ENCODE results near the gene SARNP. TPM values are rescaled to one million over a fixed set of nuclear protein-coding genes. Genes with fewer than 3 reads are reported as not detected.

SARNP gene
- total RNA-seq, 1 experiment from 2014 or later = 73.8 TPM

DNA sequence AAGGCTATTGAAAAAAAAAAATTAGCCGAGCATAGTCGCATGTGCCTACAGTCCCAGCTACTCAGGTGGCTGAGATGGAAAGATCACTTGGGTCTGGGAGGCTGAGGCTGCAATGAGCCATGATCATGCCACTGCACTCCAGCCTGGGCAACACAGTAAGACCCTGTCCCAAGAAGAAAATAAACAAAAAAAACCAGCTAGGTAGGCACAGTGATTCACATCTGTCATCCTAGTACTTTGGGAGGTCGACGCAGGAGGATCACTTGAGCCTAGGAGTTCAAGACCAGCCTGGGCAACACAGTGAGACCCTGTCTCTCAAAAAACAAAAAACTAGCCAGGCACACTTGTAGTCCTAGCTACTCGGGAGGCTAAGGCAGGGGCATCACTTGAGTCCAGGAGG is 8.2 kb downstream of the SARNP start:
- H3K36me3 Mint-ChIP-seq (ENCODE audit: insufficient read depth, unreplicated experiment) = peaks cover 50% of the 10 kb centered on the region
- no peak overlapping the region for H3K27ac Mint-ChIP-seq (ENCODE audit: unreplicated experiment)

DNA sequence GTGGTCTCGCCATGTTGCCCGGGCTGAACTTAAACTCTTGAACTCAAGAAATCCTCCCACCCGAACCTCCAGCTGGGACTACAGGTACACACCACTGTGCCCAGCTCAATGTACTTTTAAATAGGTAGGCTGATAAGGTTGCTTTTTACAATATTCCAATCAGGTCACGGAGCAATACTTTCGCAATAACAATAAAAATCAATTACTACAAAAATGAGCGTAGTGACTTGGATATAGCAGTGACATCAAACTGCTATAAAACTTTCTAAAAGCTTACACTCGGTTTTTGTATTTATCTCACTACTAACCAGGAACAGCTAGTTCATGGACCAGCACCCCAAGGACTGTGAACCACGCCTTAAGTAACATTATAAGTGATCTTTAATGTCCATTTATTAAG is 10.5 kb downstream of the SARNP start:
- intact Hi-C loops (cut with micrococcal nuclease; ENCODE audit: unreplicated experiment) = no loop called here
- no peak for DNase-seq
- Mint-ChIP-seq H3K4me1 (ENCODE audit: low read depth, unreplicated experiment) (peaks cover 9% of the 10 kb centered on the region), H3K4me3 (ENCODE audit: low read depth, unreplicated experiment) (no peak overlapping the region), H3K36me3 (ENCODE audit: insufficient read depth, unreplicated experiment) (peaks cover 43% of the 10 kb centered on the region), H3K27ac (ENCODE audit: unreplicated experiment) (no peak overlapping the region), H3K27me3 (ENCODE audit: unreplicated experiment) (no peaks in the 10 kb centered on the region), H3K9me3 (ENCODE audit: low read depth, unreplicated experiment) (no peaks in the 10 kb centered on the region)
- CTCF ChIA-PET = interaction anchor here (0.7 kb wide), 1 partner anchor 892 kb away, joined by 4 read pairs; no protein-coding TSS in a partner anchor
- TF ChIP-seq, protein P1, sequence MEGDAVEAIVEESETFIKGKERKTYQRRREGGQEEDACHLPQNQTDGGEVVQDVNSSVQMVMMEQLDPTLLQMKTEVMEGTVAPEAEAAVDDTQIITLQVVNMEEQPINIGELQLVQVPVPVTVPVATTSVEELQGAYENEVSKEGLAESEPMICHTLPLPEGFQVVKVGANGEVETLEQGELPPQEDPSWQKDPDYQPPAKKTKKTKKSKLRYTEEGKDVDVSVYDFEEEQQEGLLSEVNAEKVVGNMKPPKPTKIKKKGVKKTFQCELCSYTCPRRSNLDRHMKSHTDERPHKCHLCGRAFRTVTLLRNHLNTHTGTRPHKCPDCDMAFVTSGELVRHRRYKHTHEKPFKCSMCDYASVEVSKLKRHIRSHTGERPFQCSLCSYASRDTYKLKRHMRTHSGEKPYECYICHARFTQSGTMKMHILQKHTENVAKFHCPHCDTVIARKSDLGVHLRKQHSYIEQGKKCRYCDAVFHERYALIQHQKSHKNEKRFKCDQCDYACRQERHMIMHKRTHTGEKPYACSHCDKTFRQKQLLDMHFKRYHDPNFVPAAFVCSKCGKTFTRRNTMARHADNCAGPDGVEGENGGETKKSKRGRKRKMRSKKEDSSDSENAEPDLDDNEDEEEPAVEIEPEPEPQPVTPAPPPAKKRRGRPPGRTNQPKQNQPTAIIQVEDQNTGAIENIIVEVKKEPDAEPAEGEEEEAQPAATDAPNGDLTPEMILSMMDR (IDR thresholded peaks at IDR 0.05; ENCODE audit: unreplicated experiment) = no peak
- BruUV-seq (replicated peaks) = no TSS peak

More for the DNA sequence above, 8.2 kb downstream of the SARNP start:
- BruUV-seq (replicated peaks) = no TSS peak
- CTCF ChIA-PET = interaction anchor here (0.7 to 1.4 kb wide), 2 partner anchors 11 to 335 kb away, joined by 3 read pairs; no protein-coding TSS in a partner anchor
- no peak for DNase-seq
- TF ChIP-seq, protein P1 (IDR thresholded peaks at IDR 0.05; ENCODE audit: unreplicated experiment) = no peak
- peaks cover 24% of the 10 kb centered on the region for H3K4me1 Mint-ChIP-seq (ENCODE audit: low read depth, unreplicated experiment)
- no peaks in the 10 kb centered on the region for H3K9me3 Mint-ChIP-seq (ENCODE audit: low read depth, unreplicated experiment)
- intact Hi-C loops (cut with micrococcal nuclease; ENCODE audit: unreplicated experiment) = no loop called here
- no peak overlapping the region for H3K4me3 Mint-ChIP-seq (ENCODE audit: low read depth, unreplicated experiment)
- no peaks in the 10 kb centered on the region for H3K27me3 Mint-ChIP-seq (ENCODE audit: unreplicated experiment)

DNA sequence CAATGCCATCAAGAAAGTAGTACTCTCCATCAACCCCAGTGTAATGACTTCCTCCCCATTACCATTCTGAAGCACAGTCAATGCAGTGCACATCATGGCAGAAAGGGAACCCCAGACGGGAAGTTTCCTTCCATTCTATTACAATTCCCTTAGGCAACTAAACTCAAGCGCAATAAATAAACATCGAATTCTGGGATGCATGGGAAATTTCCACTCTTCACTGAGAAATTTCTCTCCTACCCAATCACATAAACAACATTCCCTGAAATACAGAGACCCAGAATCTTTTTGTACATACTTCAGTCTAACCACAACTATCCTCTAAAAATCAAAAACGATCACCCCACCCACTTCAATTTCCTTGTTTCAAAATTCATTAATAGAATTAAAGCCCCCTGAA is 20.0 kb downstream of the SARNP start:
- Mint-ChIP-seq H3K4me3 (ENCODE audit: low read depth, unreplicated experiment) (no peak overlapping the region), H3K27ac (ENCODE audit: unreplicated experiment) (no peak overlapping the region), H3K4me1 (ENCODE audit: low read depth, unreplicated experiment) (peaks cover 10% of the 10 kb centered on the region), H3K36me3 (ENCODE audit: insufficient read depth, unreplicated experiment) (peaks cover 48% of the 10 kb centered on the region), H3K27me3 (ENCODE audit: unreplicated experiment) (no peaks in the 10 kb centered on the region), H3K9me3 (ENCODE audit: low read depth, unreplicated experiment) (no peaks in the 10 kb centered on the region)
- CTCF ChIA-PET = interaction anchor here (2.1 kb wide), 1 partner anchor 59 kb away, joined by 7 read pairs; no protein-coding TSS in a partner anchor
- DNase-seq = no peak
- no TSS peak for BruUV-seq (replicated peaks)
- intact Hi-C loops (cut with micrococcal nuclease; ENCODE audit: unreplicated experiment) = loop anchor here (5.0 kb wide), 1 partner anchor 60 kb away; no protein-coding TSS in a partner anchor
- TF ChIP-seq, protein P1 (IDR thresholded peaks at IDR 0.05; ENCODE audit: unreplicated experiment) = no peak

DNA sequence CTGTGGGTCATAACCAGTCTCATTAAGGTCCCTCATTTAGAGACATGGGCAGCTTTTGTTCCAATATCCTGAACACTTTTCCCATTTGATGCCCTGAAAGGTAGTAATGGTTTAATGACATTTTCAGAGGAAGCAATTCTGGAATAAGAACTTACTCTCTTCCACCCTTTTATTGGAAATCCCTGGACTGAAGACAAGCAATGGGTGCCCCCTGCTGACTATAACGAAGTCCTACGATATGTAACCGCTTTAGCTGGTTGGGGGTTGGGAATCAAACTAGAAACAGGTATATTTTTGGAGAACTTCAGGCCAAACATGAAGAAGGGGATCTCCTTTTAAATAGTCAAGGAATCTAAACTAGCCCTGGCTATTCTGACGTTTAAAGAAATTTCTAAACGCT is 20.5 kb downstream of the SARNP start:
- Mint-ChIP-seq H3K9me3 (ENCODE audit: low read depth, unreplicated experiment) (no peaks in the 10 kb centered on the region), H3K27me3 (ENCODE audit: unreplicated experiment) (no peaks in the 10 kb centered on the region), H3K27ac (ENCODE audit: unreplicated experiment) (no peak overlapping the region), H3K4me1 (ENCODE audit: low read depth, unreplicated experiment) (peaks cover 10% of the 10 kb centered on the region), H3K36me3 (ENCODE audit: insufficient read depth, unreplicated experiment) (peaks cover 49% of the 10 kb centered on the region), H3K4me3 (ENCODE audit: low read depth, unreplicated experiment) (no peak overlapping the region)
- BruUV-seq (replicated peaks) = no TSS peak
- no peak for DNase-seq
- CTCF ChIA-PET = interaction anchor here (2.1 kb wide), 1 partner anchor 59 kb away, joined by 7 read pairs; no protein-coding TSS in a partner anchor
- intact Hi-C loops (cut with micrococcal nuclease; ENCODE audit: unreplicated experiment) = loop anchor here (5.0 kb wide), 1 partner anchor 60 kb away; no protein-coding TSS in a partner anchor
- TF ChIP-seq, protein P1 (IDR thresholded peaks at IDR 0.05; ENCODE audit: unreplicated experiment) = peak; percentile 22

All from Calu3 (cell line).